Muscle layer of colon (tissue), 2 donors: ENCODE data around the gene FOXJ3.

ENCODE experiments used
- H3K27ac ChIP-seq: one replicate; pipeline ENCODE4 v1.7.0; 2013; ENCODE audit warnings: low read depth, mild to moderate bottlenecking, low read length, moderate library complexity
- H3K27me3 ChIP-seq, 2 donors: one replicate each; pipeline ENCODE4 v1.7.0; 2013; ENCODE audit warnings: low read length in 2 of 2, mild to moderate bottlenecking in 2 of 2; ENCODE audit not compliant: insufficient read depth in 2 of 2, control insufficient read depth in 1 of 2
- H3K36me3 ChIP-seq: one replicate; pipeline ENCODE4 v1.7.0; 2013; ENCODE audit warnings: mild to moderate bottlenecking, low read length; ENCODE audit not compliant: insufficient read depth
- H3K4me1 ChIP-seq: one replicate; pipeline ENCODE4 v1.7.0; 2013; ENCODE audit warnings: mild to moderate bottlenecking, low read length; ENCODE audit not compliant: insufficient read depth
- H3K4me3 ChIP-seq, 2 donors: one replicate each; pipeline ENCODE4 v1.7.0; 2013; ENCODE audit warnings: low read length in 2 of 2, low read depth in 1 of 2, mild to moderate bottlenecking in 1 of 2, moderate library complexity in 1 of 2
- H3K9ac ChIP-seq: one replicate; pipeline ENCODE4 v1.7.0; 2013; ENCODE audit warnings: low read length
- H3K9me3 ChIP-seq: one replicate; pipeline ENCODE4 v1.7.0; 2013; ENCODE audit warnings: mild to moderate bottlenecking, low read length
- donor health status: abdominal sarcoma.
- donor health status: Adenocarcinoma of cecum.

FOXJ3 gene

GRCh38 chr1:42305639-42306038, 29.4 kb downstream of the FOXJ3 start:
- Histone ChIP-seq H3K27me3 (no peaks in the 10 kb centered on the region), H3K9ac (no peak overlapping the region), H3K9me3 (no peaks in the 10 kb centered on the region), H3K4me3 (no peak overlapping the region), H3K36me3 (no peaks in the 10 kb centered on the region), H3K4me1 (no peaks in the 10 kb centered on the region), H3K27ac (no peak overlapping the region)

- H3K9me3 ChIP-seq = no peaks in the 10 kb centered on the region
- H3K9ac ChIP-seq = no peak overlapping the region
- H3K4me3 ChIP-seq = no peak overlapping the region
- H3K27me3 ChIP-seq = no peaks in the 10 kb centered on the region
- H3K4me1 ChIP-seq = no peaks in the 10 kb centered on the region
- H3K27ac ChIP-seq = no peak overlapping the region
- no peaks in the 10 kb centered on the region for H3K36me3 ChIP-seq
Measured at GRCh38 chr1:42302034-42302433, 33.0 kb downstream of the FOXJ3 start.

- Histone ChIP-seq H3K9ac (no peak overlapping the region), H3K4me1 (no peaks in the 10 kb centered on the region), H3K4me3 (no peak overlapping the region), H3K9me3 (no peaks in the 10 kb centered on the region), H3K36me3 (no peaks in the 10 kb centered on the region), H3K27ac (no peak overlapping the region), H3K27me3 (no peaks in the 10 kb centered on the region)
Measured at GRCh38 chr1:42298520-42298919, 36.5 kb downstream of the FOXJ3 start.

GRCh38 chr1:42295816-42296215, 39.2 kb downstream of the FOXJ3 start:
- Histone ChIP-seq H3K9ac (no peak overlapping the region), H3K27me3 (no peaks in the 10 kb centered on the region), H3K4me3 (no peak overlapping the region), H3K36me3 (no peaks in the 10 kb centered on the region), H3K27ac (no peak overlapping the region), H3K9me3 (no peaks in the 10 kb centered on the region), H3K4me1 (no peaks in the 10 kb centered on the region)

GRCh38 chr1:42290130-42290529, 44.9 kb downstream of the FOXJ3 start:
- no peaks in the 10 kb centered on the region for H3K36me3 ChIP-seq
- H3K27me3 ChIP-seq = no peaks in the 10 kb centered on the region
- H3K4me3 ChIP-seq = no peak overlapping the region
- no peak overlapping the region for H3K27ac ChIP-seq
- no peaks in the 10 kb centered on the region for H3K4me1 ChIP-seq
- H3K9me3 ChIP-seq = no peaks in the 10 kb centered on the region
- no peak overlapping the region for H3K9ac ChIP-seq

- H3K9me3 ChIP-seq = no peaks in the 10 kb centered on the region
- no peaks in the 10 kb centered on the region for H3K27me3 ChIP-seq
- no peak overlapping the region for H3K27ac ChIP-seq
- H3K9ac ChIP-seq = no peak overlapping the region
- no peak overlapping the region for H3K4me3 ChIP-seq
- H3K36me3 ChIP-seq = no peaks in the 10 kb centered on the region
- H3K4me1 ChIP-seq = no peaks in the 10 kb centered on the region
Measured at GRCh38 chr1:42288311-42288985, 46.6 kb downstream of the FOXJ3 start.

- Histone ChIP-seq H3K27me3 (no peaks in the 10 kb centered on the region), H3K9me3 (no peaks in the 10 kb centered on the region), H3K4me1 (peaks cover 7% of the 10 kb centered on the region), H3K4me3 (no peak overlapping the region), H3K9ac (no peak overlapping the region), H3K27ac (no peak overlapping the region), H3K36me3 (no peaks in the 10 kb centered on the region)
Measured at GRCh38 chr1:42282867-42283583, 52.0 kb downstream of the FOXJ3 start.

GRCh38 chr1:42282024-42282579, 52.9 kb downstream of the FOXJ3 start:
- Histone ChIP-seq H3K27me3 (no peaks in the 10 kb centered on the region), H3K4me1 (peaks cover 7% of the 10 kb centered on the region), H3K9me3 (no peaks in the 10 kb centered on the region), H3K4me3 (no peak overlapping the region), H3K27ac (no peak overlapping the region), H3K9ac (no peak overlapping the region), H3K36me3 (no peaks in the 10 kb centered on the region)

- H3K9ac ChIP-seq = no peak overlapping the region
- H3K4me1 ChIP-seq = peaks cover 7% of the 10 kb centered on the region
- H3K27me3 ChIP-seq = no peaks in the 10 kb centered on the region
- no peak overlapping the region for H3K27ac ChIP-seq
- H3K4me3 ChIP-seq = no peak overlapping the region
- H3K36me3 ChIP-seq = no peaks in the 10 kb centered on the region
- no peaks in the 10 kb centered on the region for H3K9me3 ChIP-seq
Measured at GRCh38 chr1:42280821-42281220, 54.2 kb downstream of the FOXJ3 start.

- Histone ChIP-seq H3K4me3 (no peak overlapping the region), H3K9ac (no peak overlapping the region), H3K9me3 (no peaks in the 10 kb centered on the region), H3K4me1 (peaks cover 7% of the 10 kb centered on the region), H3K36me3 (no peaks in the 10 kb centered on the region), H3K27ac (no peak overlapping the region), H3K27me3 (no peaks in the 10 kb centered on the region)
Measured at GRCh38 chr1:42279055-42279454, 56.0 kb downstream of the FOXJ3 start.

GRCh38 chr1:42272920-42273319, 62.1 kb downstream of the FOXJ3 start:
- no peak overlapping the region for H3K9ac ChIP-seq
- no peaks in the 10 kb centered on the region for H3K9me3 ChIP-seq
- no peaks in the 10 kb centered on the region for H3K27me3 ChIP-seq
- no peak overlapping the region for H3K4me3 ChIP-seq
- no peaks in the 10 kb centered on the region for H3K36me3 ChIP-seq
- no peak overlapping the region for H3K27ac ChIP-seq
- no peaks in the 10 kb centered on the region for H3K4me1 ChIP-seq
